Right atrium auricular region (tissue), 2 donors: ENCODE measurements around the gene FOXR1. TPM values are rescaled to one million over a fixed set of nuclear protein-coding genes. Genes with fewer than 3 reads are reported as not detected.
A peak's percentile ranks its signal among the peaks of the same experiment; 100 is the strongest.

Experiments
- DNase-seq: peaks from one replicate; pipeline ENCODE4 v3.0.0-alpha.2; 2019; ENCODE audit warnings: low spot score
- H3K27ac ChIP-seq, 2 donors: fragments of 200-600 bp; sonication (generic); 1 replicate in 1 of 2; 2 replicates in 1 of 2; pipeline ENCODE4 v1.5.1; 2016 to 2019
- H3K27me3 ChIP-seq, 2 donors: fragments of 200-600 bp; sonication (generic); one replicate each; pipeline versions ENCODE4 v1.5.1 to v1.6.0; 2017 to 2019
- H3K36me3 ChIP-seq: fragments of 200-600 bp; sonication (generic); one replicate; pipeline ENCODE4 v1.5.1; 2016
- H3K4me1 ChIP-seq, 2 donors: fragments of 200-600 bp; sonication (generic); one replicate each; pipeline versions ENCODE4 v1.5.1 to v1.6.0; 2017 to 2019
- H3K4me3 ChIP-seq, 2 donors: fragments of 200-600 bp; sonication (generic); 1 replicate in 1 of 2; 2 replicates in 1 of 2; pipeline ENCODE4 v1.5.1; 2017 to 2019; ENCODE audit warnings: mild to moderate bottlenecking in 1 of 2, moderate library complexity in 1 of 2
- H3K9me3 ChIP-seq, 2 donors: fragments of 200-600 bp; sonication (generic); one replicate each; pipeline ENCODE4 v1.5.1; 2019
- CTCF ChIP-seq, 2 donors: fragments of 200-600 bp; sonication (generic); IDR thresholded peaks; one replicate each; pipeline ENCODE4 v1.5.1; 2019; ENCODE audit warnings: antibody characterized with exemption in 2 of 2
- total RNA-seq, 2 donors: library from RNA; depleted of rRNA; stranded (reverse); fragments of >200 nt; gene quantifications; one replicate each; pipeline ENCODE4 v1.1.0, GENCODE V29; 2016

Gene FOXR1
- total RNA-seq, 2 donors from 2014 or later, result not detected

- Histone ChIP-seq H3K4me3 (no peak overlapping the region), H3K27ac (no peak overlapping the region), H3K4me1 (peaks cover 0 to 29% of the 10 kb centered on the region in 2 donors), H3K9me3 (no peaks in the 10 kb centered on the region), H3K36me3 (peaks cover 22% of the 10 kb centered on the region), H3K27me3 (no peaks in the 10 kb centered on the region)
- no peak for DNase-seq
- no peak for TF ChIP-seq CTCF (IDR thresholded peaks at IDR 0.05)
Observed at GRCh38 chr11:119027561-119028345, 56.2 kb downstream of the FOXR1 start.

GRCh38 chr11:119028346-119029068, 56.9 kb downstream of the FOXR1 start:
- TF ChIP-seq CTCF (IDR thresholded peaks at IDR 0.05), result no peak
- Histone ChIP-seq H3K27me3 (no peaks in the 10 kb centered on the region), H3K27ac (peak overlapping the region in 1 of 2 donors; percentile 25), H3K9me3 (no peaks in the 10 kb centered on the region), H3K4me1 (peaks cover 0 to 29% of the 10 kb centered on the region in 2 donors), H3K4me3 (no peak overlapping the region), H3K36me3 (peaks cover 16% of the 10 kb centered on the region)
- DNase-seq, result no peak

GRCh38 chr11:119029069-119029339, 57.4 kb downstream of the FOXR1 start:
- Histone ChIP-seq H3K9me3 (no peaks in the 10 kb centered on the region), H3K27ac (peak overlapping the region in 1 of 2 donors; percentile 25), H3K4me1 (peaks cover 0 to 29% of the 10 kb centered on the region in 2 donors), H3K4me3 (no peak overlapping the region), H3K36me3 (peaks cover 11% of the 10 kb centered on the region), H3K27me3 (no peaks in the 10 kb centered on the region)
- TF ChIP-seq CTCF (IDR thresholded peaks at IDR 0.05), result no peak
- no peak for DNase-seq

GRCh38 chr11:119029340-119030028, 57.9 kb downstream of the FOXR1 start:
- Histone ChIP-seq H3K27ac (peak overlapping the region; percentile 79 to 83), H3K36me3 (peaks cover 11% of the 10 kb centered on the region), H3K4me3 (peak overlapping the region; percentile 78 to 88), H3K27me3 (no peaks in the 10 kb centered on the region), H3K9me3 (no peaks in the 10 kb centered on the region), H3K4me1 (peaks cover 0 to 25% of the 10 kb centered on the region in 2 donors)
- no peak for TF ChIP-seq CTCF (IDR thresholded peaks at IDR 0.05)
- DNase-seq, result no peak

- H3K4me1 ChIP-seq, result peaks cover 0 to 20% of the 10 kb centered on the region in 2 donors
- no peaks in the 10 kb centered on the region for H3K9me3 ChIP-seq
- no peak for TF ChIP-seq CTCF (IDR thresholded peaks at IDR 0.05)
- DNase-seq, result no peak
- H3K27me3 ChIP-seq, result no peaks in the 10 kb centered on the region
- peaks cover 8% of the 10 kb centered on the region for H3K36me3 ChIP-seq
- peak overlapping the region; percentile 79 to 83 for H3K27ac ChIP-seq
- peak overlapping the region; percentile 78 to 88 for H3K4me3 ChIP-seq
Observed at GRCh38 chr11:119030029-119030328, 58.4 kb downstream of the FOXR1 start.
